ENCODE data around the gene AKNA. TPM values are rescaled to one million over a fixed set of nuclear protein-coding genes. Genes with fewer than 3 reads are reported as not detected.

AKNA gene
- total and polyA plus RNA-seq, 2 donors from 2014 or later: 6.1 to 52.1 TPM

DNA sequence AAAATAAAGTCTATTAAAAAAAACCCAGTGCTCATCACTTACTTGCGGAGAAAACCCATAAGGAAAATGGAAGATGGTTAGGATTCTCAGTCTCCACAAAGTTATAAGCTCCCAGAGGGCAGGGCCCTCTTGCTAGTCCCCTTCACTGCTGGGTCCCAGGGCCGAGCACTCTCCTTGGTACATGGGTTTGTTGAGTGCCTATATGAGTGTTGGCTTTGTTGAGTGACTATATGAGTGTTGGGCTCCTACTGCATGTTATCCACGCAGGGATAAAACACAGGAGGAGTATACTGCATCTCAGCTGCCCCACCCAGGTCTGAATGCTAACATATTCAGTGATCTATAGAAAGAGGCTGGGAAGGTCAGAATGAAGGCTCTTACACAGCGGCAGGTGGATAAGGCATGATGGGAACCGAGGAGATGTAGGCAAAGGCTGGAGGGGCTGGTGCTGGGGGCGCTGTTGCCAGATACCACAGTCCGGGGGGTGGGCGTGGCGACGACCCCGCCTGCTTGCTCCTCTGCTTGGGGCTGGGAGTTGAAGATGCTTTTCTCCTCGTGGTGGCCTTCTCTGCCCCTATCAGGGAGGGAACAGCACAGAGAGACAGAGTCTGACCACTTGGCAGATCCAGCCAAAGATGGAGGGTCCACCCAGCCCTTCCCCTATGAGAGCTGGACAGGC lies 46.5 kb downstream of the AKNA start:
- Histone ChIP-seq H3K9ac (ENCODE audit: low read length in 3 of 3) (no peak overlapping the region), H3K27me3 (ENCODE audit: control insufficient read depth, insufficient read depth, low read length) (no peaks in the 10 kb centered on the region), H3K4me1 (ENCODE audit: control insufficient read depth in 2 of 3, insufficient read depth in 2 of 3, low read depth in 1 of 3, low read length in 3 of 3) (no peaks in the 10 kb centered on the region), H3K27ac (ENCODE audit: low read depth in 2 of 2, low read length in 2 of 2) (no peak overlapping the region), H3K4me3 (ENCODE audit: low read length in 3 of 3) (no peak overlapping the region), H3K36me3 (ENCODE audit: control insufficient read depth in 2 of 3, insufficient read depth in 3 of 3, low read length in 3 of 3) (peaks cover 5 to 10% (median 5%) of the 10 kb centered on the region in 3 donors), H3K9me3 (ENCODE audit: control insufficient read depth in 2 of 3, insufficient read depth in 1 of 3, low read length in 3 of 3) (no peaks in the 10 kb centered on the region)
- intact Hi-C loops (cut with DNase I): no loop called here
- FAIRE-seq (no peak), DNase-seq (peak in 1 of 5 donors; percentile 64)
- TF ChIP-seq CTCF (IDR thresholded peaks at IDR 0.05; ENCODE audit: borderline replicate concordance, extremely low read depth, insufficient read depth): no peak

DNA sequence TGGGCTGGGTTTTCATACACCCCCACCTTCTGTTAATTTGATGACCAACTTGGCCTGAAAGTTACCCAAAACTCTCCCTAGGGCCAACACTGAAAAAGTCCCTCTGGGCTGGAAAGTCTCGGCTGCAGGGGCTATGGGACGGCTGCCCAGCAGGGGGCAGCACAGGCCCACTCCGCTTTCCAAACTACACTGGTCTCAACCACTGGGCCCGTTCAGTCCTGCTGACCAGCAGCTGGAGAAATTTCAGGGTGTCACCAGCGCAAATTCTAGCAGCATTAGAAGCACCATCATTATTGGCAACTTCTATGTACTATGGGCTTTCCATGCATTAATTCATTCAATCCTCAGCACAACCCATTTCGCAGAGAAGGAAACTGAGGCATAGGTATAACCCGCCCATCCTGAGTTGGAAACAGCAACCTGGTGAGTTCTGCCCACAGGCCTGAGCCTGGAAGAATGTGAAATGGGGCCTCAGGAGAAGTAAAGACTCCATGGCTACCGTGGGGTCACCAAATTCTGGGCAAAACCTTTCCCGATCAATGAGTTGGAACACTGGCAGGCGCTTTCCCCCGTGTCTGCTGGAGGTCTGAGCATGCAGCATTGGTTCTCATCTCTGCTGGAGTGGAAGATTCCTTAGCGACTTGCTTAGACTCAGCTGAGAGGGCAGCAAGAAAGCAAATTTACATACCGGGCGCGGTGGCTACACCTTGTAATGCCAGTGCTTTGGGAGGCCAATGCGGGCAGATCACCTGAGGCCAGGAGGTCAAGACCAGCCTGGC lies 48.5 kb downstream of the AKNA start:
- Histone ChIP-seq H3K27me3 (ENCODE audit: control insufficient read depth, insufficient read depth, low read length) (no peaks in the 10 kb centered on the region), H3K27ac (ENCODE audit: low read depth in 2 of 2, low read length in 2 of 2) (no peak overlapping the region), H3K36me3 (ENCODE audit: control insufficient read depth in 2 of 3, insufficient read depth in 3 of 3, low read length in 3 of 3) (peaks cover 3 to 7% (median 5%) of the 10 kb centered on the region in 3 donors), H3K4me1 (ENCODE audit: control insufficient read depth in 2 of 3, insufficient read depth in 2 of 3, low read depth in 1 of 3, low read length in 3 of 3) (no peaks in the 10 kb centered on the region), H3K9ac (ENCODE audit: low read length in 3 of 3) (no peak overlapping the region), H3K4me3 (ENCODE audit: low read length in 3 of 3) (no peak overlapping the region), H3K9me3 (ENCODE audit: control insufficient read depth in 2 of 3, insufficient read depth in 1 of 3, low read length in 3 of 3) (no peaks in the 10 kb centered on the region)
- intact Hi-C loops (cut with DNase I): no loop called here
- TF ChIP-seq CTCF (IDR thresholded peaks at IDR 0.05; ENCODE audit: borderline replicate concordance, extremely low read depth, insufficient read depth): peak; percentile 63
- peak; percentile 36 to 78 (median 38) for DNase-seq
- no peak for FAIRE-seq

- Histone ChIP-seq H3K9me3 (ENCODE audit: control insufficient read depth in 2 of 3, insufficient read depth in 1 of 3, low read length in 3 of 3) (no peaks in the 10 kb centered on the region), H3K9ac (ENCODE audit: low read length in 3 of 3) (no peak overlapping the region), H3K4me1 (ENCODE audit: control insufficient read depth in 2 of 3, insufficient read depth in 2 of 3, low read depth in 1 of 3, low read length in 3 of 3) (no peaks in the 10 kb centered on the region), H3K27me3 (ENCODE audit: control insufficient read depth, insufficient read depth, low read length) (no peaks in the 10 kb centered on the region), H3K4me3 (ENCODE audit: low read length in 3 of 3) (no peak overlapping the region), H3K36me3 (ENCODE audit: control insufficient read depth in 2 of 3, insufficient read depth in 3 of 3, low read length in 3 of 3) (peaks cover 3 to 7% (median 5%) of the 10 kb centered on the region in 3 donors), H3K27ac (ENCODE audit: low read depth in 2 of 2, low read length in 2 of 2) (no peak overlapping the region)
- no peak for TF ChIP-seq CTCF (IDR thresholded peaks at IDR 0.05; ENCODE audit: borderline replicate concordance, extremely low read depth, insufficient read depth)
- intact Hi-C loops (cut with DNase I): no loop called here
- DNase-seq: peak in 1 of 5 donors; percentile 2
- no peak for FAIRE-seq
Observed at GRCh38 chr9:114338187-114338586, 49.6 kb downstream of the AKNA start.

All from kidney (tissue), 14 donors.